Esophagus squamous epithelium (tissue), 4 donors: ENCODE data around the gene ZNF440.

Experiments used
- POLR2A ChIP-seq, 4 donors: fragments of 450-650 bp; IDR thresholded peaks; one replicate each; pipeline ENCODE4 v1.6.1; 2017; ENCODE audit warnings: antibody characterized with exemption in 4 of 4, mild to moderate bottlenecking in 4 of 4, moderate library complexity in 3 of 4
- TF ChIP-seq, protein P1 (sequence below), 6 experiments: fragments of 450-650 bp in 4 of 6; fragments of 200-600 bp in 2 of 6; sonication (generic) in 2 of 6; IDR thresholded peaks; one replicate each; pipeline ENCODE4 v1.5.1; 2016 to 2019; ENCODE audit warnings: antibody characterized with exemption in 6 of 6, mild to moderate bottlenecking in 4 of 6, moderate library complexity in 4 of 6

DNA sequence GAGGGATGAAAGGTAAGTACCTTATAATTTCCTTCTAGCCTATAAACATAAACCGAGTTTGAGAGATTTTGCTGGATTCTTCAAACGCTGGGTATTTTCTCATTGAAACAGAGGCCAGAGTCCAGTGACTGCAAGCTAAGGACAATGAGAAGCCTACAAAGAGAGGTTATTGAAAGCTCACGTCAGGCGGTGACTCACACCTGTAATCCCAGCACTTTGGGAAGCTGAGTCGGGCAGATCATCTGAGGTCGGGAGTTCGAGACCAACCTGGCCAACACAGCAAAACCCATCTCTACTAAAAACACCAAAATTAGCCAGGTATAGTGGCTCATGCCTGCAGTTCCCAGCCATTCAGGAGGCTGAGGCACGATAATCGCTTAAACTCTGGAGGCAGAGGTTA lies 58.6 kb downstream of the ZNF440 start:
- TF ChIP-seq POLR2A (IDR thresholded peaks at IDR 0.05) = no peak
- TF ChIP-seq, protein P1, sequence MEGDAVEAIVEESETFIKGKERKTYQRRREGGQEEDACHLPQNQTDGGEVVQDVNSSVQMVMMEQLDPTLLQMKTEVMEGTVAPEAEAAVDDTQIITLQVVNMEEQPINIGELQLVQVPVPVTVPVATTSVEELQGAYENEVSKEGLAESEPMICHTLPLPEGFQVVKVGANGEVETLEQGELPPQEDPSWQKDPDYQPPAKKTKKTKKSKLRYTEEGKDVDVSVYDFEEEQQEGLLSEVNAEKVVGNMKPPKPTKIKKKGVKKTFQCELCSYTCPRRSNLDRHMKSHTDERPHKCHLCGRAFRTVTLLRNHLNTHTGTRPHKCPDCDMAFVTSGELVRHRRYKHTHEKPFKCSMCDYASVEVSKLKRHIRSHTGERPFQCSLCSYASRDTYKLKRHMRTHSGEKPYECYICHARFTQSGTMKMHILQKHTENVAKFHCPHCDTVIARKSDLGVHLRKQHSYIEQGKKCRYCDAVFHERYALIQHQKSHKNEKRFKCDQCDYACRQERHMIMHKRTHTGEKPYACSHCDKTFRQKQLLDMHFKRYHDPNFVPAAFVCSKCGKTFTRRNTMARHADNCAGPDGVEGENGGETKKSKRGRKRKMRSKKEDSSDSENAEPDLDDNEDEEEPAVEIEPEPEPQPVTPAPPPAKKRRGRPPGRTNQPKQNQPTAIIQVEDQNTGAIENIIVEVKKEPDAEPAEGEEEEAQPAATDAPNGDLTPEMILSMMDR (IDR thresholded peaks at IDR 0.05) = no peak
